ENCODE measurements around the gene MCM10.

MCM10 gene

GRCh38 chr10:13165177-13165576 is 3.8 kb downstream of the MCM10 start:
- DNase-seq (ENCODE audit: low read depth in 2 of 2) = no peak

GRCh38 chr10:13167568-13167967 is 6.2 kb downstream of the MCM10 start:
- no peak for DNase-seq (ENCODE audit: low read depth in 2 of 2)

GRCh38 chr10:13168781-13169180 is 7.4 kb downstream of the MCM10 start:
- DNase-seq (ENCODE audit: low read depth in 2 of 2) = no peak

- DNase-seq (ENCODE audit: low read depth in 2 of 2) = no peak
Observed at GRCh38 chr10:13173616-13174015, 12.3 kb downstream of the MCM10 start.

- peak in 1 of 2 donors; percentile 19 for DNase-seq (ENCODE audit: low read depth in 2 of 2)
Observed at GRCh38 chr10:13180788-13181187, 19.4 kb downstream of the MCM10 start.

GRCh38 chr10:13182424-13182823 is 21.1 kb downstream of the MCM10 start:
- DNase-seq (ENCODE audit: low read depth in 2 of 2) = no peak

GRCh38 chr10:13183625-13184024 is 22.3 kb downstream of the MCM10 start:
- no peak for DNase-seq (ENCODE audit: low read depth in 2 of 2)

GRCh38 chr10:13184276-13184675 is 22.9 kb downstream of the MCM10 start:
- no peak for DNase-seq (ENCODE audit: low read depth in 2 of 2)

- no peak for DNase-seq (ENCODE audit: low read depth in 2 of 2)
Observed at GRCh38 chr10:13184730-13185514, 23.6 kb downstream of the MCM10 start.

GRCh38 chr10:13187135-13187534 is 25.8 kb downstream of the MCM10 start:
- DNase-seq (ENCODE audit: low read depth in 2 of 2) = no peak

GRCh38 chr10:13188593-13188992 is 27.2 kb downstream of the MCM10 start:
- DNase-seq (ENCODE audit: low read depth in 2 of 2) = no peak

GRCh38 chr10:13189961-13190360 is 28.6 kb downstream of the MCM10 start:
- DNase-seq (ENCODE audit: low read depth in 2 of 2) = no peak

GRCh38 chr10:13190816-13191215 is 29.5 kb downstream of the MCM10 start:
- no peak for DNase-seq (ENCODE audit: low read depth in 2 of 2)

- no peak for DNase-seq (ENCODE audit: low read depth in 2 of 2)
Observed at GRCh38 chr10:13191362-13191761, 30.0 kb downstream of the MCM10 start.

GRCh38 chr10:13193637-13194036 is 32.3 kb downstream of the MCM10 start:
- DNase-seq (ENCODE audit: low read depth in 2 of 2) = no peak

GRCh38 chr10:13195016-13195415 is 33.7 kb downstream of the MCM10 start:
- no peak for DNase-seq (ENCODE audit: low read depth in 2 of 2)

GRCh38 chr10:13201132-13201531 is 39.8 kb downstream of the MCM10 start:
- DNase-seq (ENCODE audit: low read depth in 2 of 2) = no peak

GRCh38 chr10:13206091-13206490 is 44.7 kb downstream of the MCM10 start:
- no peak for DNase-seq (ENCODE audit: low read depth in 2 of 2)

- no peak for DNase-seq (ENCODE audit: low read depth in 2 of 2)
Observed at GRCh38 chr10:13206546-13207443, 45.4 kb downstream of the MCM10 start.

GRCh38 chr10:13213163-13213562 is 51.8 kb downstream of the MCM10 start:
- DNase-seq (ENCODE audit: low read depth in 2 of 2) = no peak

GRCh38 chr10:13218878-13219277 is 57.5 kb downstream of the MCM10 start:
- no peak for DNase-seq (ENCODE audit: low read depth in 2 of 2)

- no peak for DNase-seq (ENCODE audit: low read depth in 2 of 2)
Observed at GRCh38 chr10:13219685-13220670, 58.6 kb downstream of the MCM10 start.
